GM12865 (cell line): ENCODE data around the gene FOXO6.
A peak's percentile ranks its signal among the peaks of the same experiment; 100 is the strongest.

Experiments used
- DNase-seq: peaks from one replicate; pipeline ENCODE4 v3.0.0; 2010; ENCODE audit warnings: low read depth
- H3K4me3 ChIP-seq: 2 replicates; pipeline ENCODE4 v1.5.1; 2011; ENCODE audit warnings: mild to moderate bottlenecking, low read depth, low read length, control low read depth
- TF ChIP-seq, protein P1 (sequence below): IDR thresholded peaks from 2 replicates; pipeline ENCODE4 v1.5.1; 2011; ENCODE audit warnings: low read length, control low read depth, low read depth, inconsistent platforms; ENCODE audit not compliant: insufficient read depth; ENCODE audit errors: missing control alignments

The FOXO6 gene

DNA sequence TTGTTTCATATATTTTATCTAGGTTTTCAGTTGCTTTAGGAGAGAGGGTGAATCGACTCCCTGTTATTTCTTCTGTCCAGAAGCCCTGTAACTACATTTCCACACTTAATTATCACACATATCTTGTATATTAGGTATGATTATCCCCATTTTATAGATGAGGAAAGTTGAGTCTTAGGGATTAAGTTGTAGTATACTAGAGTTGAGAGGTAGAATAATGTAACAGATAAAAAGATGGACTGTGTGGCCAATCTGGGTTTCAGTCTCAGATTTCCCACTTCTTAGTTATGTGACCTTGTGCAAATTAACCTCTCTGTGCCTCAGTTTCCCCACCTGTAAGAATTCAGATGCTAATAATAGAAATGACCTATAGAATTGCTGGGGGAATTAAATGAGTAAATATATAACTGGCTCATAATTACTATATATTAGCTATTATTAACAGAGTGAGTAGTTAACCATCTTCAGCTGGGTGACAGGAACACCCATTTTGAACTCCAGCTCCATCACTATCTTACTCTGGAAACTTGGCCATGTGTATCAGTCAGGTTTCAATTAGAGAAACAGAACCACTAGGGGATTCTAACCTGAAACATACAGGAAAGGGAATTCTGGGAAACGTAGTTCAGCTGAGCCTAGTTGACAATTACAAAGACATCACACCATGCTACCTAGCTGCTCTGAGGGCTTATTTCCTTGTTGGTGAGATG lies 20.4 kb upstream of the FOXO6 start:
- TF ChIP-seq, protein P1, sequence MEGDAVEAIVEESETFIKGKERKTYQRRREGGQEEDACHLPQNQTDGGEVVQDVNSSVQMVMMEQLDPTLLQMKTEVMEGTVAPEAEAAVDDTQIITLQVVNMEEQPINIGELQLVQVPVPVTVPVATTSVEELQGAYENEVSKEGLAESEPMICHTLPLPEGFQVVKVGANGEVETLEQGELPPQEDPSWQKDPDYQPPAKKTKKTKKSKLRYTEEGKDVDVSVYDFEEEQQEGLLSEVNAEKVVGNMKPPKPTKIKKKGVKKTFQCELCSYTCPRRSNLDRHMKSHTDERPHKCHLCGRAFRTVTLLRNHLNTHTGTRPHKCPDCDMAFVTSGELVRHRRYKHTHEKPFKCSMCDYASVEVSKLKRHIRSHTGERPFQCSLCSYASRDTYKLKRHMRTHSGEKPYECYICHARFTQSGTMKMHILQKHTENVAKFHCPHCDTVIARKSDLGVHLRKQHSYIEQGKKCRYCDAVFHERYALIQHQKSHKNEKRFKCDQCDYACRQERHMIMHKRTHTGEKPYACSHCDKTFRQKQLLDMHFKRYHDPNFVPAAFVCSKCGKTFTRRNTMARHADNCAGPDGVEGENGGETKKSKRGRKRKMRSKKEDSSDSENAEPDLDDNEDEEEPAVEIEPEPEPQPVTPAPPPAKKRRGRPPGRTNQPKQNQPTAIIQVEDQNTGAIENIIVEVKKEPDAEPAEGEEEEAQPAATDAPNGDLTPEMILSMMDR = no peak
- DNase-seq = no peak
- H3K4me3 ChIP-seq = no peak overlapping the region

DNA sequence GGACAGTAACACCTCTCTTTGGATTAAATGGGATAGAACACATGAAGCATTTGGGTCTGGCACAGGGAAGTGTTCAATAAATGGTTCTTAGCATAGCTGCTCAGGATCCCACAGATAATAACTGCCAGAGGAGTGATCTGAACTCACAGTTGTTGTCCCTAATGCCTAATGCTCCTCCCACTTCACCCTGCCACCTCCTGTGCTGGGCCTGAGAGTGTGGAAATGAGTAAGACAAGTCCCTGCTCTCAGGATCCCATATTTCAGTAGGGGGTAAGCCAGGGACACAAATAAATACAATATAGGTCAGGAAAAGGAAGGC lies 19.9 kb upstream of the FOXO6 start:
- TF ChIP-seq, protein P1 = no peak
- no peak for DNase-seq

DNA sequence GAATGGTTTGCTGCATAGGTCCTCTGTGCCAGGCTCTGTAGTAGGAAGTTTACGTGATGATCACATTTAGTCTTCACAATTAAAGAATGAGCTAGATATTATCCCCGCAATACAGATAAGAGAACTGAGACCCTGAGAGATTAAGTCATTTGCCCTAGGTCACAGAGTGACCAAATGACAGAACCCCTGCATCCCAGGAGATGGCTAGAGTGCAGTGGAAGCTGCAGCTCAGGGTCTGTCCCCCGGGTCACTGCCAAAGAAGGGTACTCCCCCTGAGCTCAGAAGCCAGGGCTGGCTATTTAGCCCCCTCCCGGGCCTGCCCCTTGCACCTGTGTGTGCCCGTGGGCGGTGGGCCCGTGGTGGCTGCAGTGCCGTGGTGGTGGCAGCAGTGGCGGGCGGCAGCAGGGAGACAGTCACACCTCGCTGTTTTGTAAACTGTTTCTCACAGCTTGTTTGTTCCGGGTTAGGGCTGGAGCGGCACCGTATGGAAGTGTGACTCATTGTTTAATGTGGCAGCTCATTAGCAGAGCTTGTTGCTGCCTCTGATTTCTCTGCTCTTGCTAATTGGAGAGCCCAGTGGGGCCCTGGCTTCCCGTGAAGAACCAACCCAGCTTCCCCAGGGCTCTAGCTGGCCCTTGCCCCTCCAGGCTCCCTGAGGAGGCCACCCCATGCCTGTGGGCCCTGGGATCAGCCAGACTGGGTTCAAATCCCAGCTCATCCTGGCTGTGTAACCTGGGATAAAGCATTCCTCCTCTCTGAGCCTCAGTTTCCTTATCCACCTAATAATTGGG lies 19.3 kb upstream of the FOXO6 start:
- TF ChIP-seq, protein P1 = no peak
- DNase-seq = no peak
- no peak overlapping the region for H3K4me3 ChIP-seq

More for the DNA sequence above, 19.9 kb upstream of the FOXO6 start:
- no peak overlapping the region for H3K4me3 ChIP-seq

DNA sequence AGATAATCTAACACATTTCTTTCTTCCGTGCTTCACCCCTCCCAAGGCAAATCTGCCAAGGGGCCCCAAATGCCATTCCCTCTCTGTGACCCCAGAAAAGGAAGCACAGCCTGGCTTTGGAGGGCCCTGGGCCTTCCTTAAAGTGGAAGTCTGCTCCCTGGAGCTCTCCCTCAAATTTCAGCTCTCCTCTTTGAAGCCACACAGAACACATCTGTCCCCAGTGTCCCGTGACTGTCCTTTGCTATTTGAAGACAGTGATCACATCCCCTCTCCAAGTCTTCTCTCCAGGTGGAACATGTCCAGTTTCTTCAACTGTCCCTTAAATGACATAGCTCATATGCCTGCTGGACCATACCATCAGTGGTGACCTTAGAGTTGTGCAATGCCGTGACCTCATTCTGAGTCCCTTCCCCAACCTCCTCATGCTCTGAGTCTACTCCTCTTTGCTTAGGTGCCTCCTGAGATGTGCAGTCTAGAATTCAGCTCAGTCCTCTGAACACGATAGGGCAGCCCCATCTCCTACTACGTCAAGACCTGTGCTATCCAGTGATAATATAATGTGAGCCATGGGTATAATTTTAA lies 18.4 kb upstream of the FOXO6 start:
- no peak for DNase-seq
- TF ChIP-seq, protein P1 = no peak
- no peak overlapping the region for H3K4me3 ChIP-seq

GRCh38 chr1:41343790-41344699 lies 17.2 kb upstream of the FOXO6 start:
- no peak overlapping the region for H3K4me3 ChIP-seq
- TF ChIP-seq, protein P1 = no peak
- DNase-seq = peak; percentile 39

DNA sequence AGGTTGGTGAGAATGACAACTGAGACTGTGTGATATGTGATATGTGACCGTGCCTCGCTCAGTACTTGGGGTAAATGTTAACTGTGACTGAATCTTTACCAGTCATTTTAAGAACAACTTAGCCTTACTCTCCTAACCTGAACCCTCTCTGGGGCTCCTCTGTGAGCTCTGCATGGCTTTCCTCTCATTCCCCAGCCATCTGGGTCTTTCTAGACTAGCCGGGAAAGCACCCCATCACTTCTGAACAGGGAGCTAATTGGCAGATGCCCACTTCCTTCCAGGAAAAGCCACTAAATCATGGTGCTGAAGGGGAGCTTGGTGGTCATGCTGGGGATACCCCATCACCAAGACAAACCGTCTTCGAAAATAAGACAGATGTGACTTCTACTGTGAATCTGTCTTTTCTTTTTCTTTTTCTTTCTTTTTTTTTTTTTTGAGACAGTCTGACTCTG lies 16.5 kb upstream of the FOXO6 start:
- peak; percentile 48 for DNase-seq
- H3K4me3 ChIP-seq = no peak overlapping the region
- TF ChIP-seq, protein P1 = no peak
